Peyer's patch (tissue), 4 donors: ENCODE data around the gene AQP12A.

Source experiments
- CTCF ChIP-seq, 6 experiments: fragments of 450-650 bp in 4 of 6; fragments of 200-600 bp in 2 of 6; sonication (generic) in 1 of 6; IDR thresholded peaks; one replicate each; pipeline ENCODE4 v1.5.1; 2017 to 2019; ENCODE audit warnings: antibody characterized with exemption in 6 of 6, mild to moderate bottlenecking in 3 of 6, moderate library complexity in 1 of 6
- POLR2A ChIP-seq, 2 donors: fragments of 450-650 bp; IDR thresholded peaks; one replicate each; pipeline ENCODE4 v1.5.1; 2017; ENCODE audit warnings: antibody characterized with exemption in 2 of 2, mild to moderate bottlenecking in 2 of 2, moderate library complexity in 2 of 2

GRCh38 chr2:240727439-240727838 lies 35.8 kb downstream of the AQP12A start:
- TF ChIP-seq CTCF (IDR thresholded peaks at IDR 0.05) (no peak), POLR2A (IDR thresholded peaks at IDR 0.05) (no peak)
